Fibroblast of skin of right quadriceps (primary cell): ENCODE results near the gene MATK.

Experiments used
- DNase-seq: peaks from one replicate; pipeline ENCODE4 v3.0.0-alpha.2; 2013

The MATK gene, protein sequence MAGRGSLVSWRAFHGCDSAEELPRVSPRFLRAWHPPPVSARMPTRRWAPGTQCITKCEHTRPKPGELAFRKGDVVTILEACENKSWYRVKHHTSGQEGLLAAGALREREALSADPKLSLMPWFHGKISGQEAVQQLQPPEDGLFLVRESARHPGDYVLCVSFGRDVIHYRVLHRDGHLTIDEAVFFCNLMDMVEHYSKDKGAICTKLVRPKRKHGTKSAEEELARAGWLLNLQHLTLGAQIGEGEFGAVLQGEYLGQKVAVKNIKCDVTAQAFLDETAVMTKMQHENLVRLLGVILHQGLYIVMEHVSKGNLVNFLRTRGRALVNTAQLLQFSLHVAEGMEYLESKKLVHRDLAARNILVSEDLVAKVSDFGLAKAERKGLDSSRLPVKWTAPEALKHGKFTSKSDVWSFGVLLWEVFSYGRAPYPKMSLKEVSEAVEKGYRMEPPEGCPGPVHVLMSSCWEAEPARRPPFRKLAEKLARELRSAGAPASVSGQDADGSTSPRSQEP

DNA sequence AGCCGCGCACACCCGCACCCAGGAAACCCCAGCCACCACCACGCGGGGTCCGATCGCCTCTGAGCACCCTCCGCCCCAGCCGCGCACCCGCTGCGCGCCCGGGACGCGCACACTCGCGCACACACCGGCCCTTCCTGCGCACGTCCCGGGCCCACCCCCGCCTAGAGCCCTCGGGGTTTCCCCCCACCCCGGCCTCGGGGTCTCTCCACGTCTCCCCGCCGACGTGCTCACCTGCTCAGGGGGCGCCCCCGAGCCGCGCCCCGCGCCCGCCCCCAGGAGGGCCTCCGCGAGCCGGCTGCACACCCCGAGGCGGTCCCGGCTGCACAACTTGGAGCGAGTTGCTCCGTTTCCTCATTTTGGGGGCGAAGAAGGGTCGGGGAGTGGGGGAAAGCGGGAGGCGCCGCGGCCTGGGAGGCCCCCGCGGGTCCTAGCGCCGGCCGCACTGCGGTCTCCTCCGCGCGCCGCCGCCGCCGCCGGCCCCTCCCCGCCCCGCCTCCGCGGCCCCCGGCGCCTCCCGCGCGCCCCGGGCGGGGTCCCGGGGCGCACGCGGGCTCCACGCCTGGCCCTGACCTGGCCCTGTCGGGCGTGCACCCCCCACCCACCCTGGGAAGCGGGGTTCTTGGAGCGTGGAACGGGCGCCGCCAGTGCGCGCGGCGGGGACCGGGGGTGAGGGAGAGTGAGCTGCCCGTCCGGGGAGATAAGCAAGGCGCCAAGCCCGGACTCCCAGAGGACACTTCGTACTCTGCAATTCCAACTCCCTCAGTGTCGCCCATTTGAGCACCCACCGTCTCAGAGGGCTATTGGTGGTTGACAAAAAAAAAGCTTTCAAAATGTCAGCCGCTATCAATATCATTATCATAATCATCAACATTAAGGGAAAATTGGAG lies at the start of gene MATK:
MATK (minus strand) TSS at position 444 of the 887 bp plus-strand sequence. CDS start 1,246 bp downstream, outside the sequence.
- no peak for DNase-seq

DNA sequence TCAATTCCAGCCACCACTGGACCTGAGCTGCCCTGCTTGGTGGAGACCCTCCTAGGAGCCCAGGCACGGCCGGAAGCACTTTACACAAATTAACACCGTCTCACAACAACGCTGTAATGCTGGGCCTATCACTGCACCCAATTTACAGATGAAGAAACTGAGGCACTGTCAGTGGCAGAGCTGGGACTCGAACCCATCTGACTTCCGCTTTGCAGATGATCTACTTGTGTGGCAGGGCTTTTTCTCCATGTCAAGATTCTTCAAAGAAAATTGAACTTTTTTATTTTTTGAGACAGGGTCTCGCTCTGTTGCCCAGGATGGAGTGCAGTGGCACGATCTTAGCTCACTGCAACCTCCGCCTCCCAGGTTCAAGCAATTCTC lies 48.9 kb upstream of the MATK start:
- DNase-seq: no peak

DNA sequence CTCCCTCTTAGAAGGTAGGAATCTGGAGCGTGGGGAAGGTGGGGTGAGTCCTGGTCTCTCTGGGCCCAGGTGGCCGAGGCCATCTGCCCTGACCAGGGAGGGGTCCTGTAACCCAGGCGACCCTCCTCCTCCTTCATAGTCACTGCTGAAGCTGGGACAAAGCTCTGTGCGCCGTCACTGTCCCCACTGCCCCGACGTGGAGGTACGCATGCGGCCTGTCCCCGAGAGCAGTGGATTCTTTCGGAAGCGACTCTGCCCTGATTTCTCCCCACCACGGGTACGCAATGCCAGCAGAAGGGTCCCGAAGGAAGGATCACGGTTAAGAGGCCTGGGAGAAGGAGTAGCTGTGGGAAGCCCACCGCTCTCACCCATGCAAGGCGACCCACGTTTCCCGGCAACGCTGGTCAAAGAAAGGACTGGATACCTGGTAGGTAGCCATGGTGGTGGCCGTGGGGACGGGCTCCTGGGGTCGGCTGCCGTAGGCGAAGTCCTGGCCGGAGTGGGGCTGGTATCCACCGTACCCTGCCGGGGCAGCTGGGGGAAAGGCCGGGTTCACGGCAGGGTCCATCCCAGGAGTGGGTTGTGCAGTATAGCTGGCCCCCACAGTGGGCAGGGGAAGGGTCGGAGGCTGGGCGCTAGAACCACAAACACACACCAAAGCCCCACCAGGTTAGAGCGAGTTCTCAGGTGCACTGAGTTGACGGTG lies 48.3 kb upstream of the MATK start:
- DNase-seq: no peak

DNA sequence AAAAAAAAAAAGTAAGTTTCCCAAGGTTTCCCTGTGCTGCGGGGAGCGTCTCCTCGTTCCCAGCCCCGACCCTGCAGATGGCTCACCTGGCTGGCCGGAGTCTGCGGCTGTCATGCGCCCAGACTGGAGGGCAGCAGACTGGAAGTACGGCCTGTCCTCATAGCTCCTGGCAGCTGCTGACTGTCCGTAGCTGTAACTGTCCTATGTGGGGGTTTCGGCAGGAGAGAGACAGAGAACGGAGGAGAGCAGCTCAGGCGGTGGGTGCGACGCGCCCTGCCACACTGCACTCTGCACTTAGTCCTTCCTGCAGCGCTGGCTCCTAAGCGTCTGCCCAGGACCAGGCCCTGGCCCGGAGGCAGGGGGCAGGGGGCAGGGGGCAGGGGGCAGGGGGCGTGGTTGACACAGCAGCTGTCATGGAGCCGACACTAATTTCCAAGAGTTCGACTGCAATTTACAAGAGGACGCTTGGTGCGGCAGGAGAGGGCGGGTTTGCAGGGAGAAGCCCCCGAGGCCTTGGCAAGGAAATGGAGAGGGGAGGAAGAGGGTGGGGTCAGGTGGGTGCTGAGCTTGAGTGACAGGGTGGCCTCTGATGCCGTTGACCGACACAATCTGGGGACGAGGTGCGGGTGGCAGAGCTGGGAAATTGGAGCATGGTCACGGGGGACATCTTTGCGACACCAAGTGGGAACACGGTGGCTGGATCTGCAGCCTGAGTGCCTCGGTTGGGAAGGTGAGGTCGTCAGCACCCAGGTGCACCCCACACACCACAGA lies 47.6 kb upstream of the MATK start:
- DNase-seq: no peak

DNA sequence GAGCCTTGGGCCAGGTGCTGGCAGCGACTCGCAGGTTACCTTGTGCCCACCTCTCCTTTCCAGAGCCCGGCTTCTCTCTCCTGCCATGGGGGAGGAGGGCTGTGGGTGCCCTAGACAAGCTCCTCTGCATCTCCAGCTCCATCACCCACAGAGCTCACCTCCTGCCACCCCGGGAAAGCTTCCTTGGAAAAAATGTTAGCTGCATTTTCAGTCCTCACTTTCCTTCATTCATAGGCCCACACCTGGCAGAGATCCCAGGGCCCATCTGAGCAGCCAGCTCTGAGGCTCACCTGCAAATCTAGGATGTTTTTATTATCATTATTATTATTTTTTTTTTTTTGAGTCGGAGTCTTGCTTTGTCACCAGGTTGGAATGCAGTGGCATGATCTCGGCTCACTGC lies 45.8 kb upstream of the MATK start:
- no peak for DNase-seq

DNA sequence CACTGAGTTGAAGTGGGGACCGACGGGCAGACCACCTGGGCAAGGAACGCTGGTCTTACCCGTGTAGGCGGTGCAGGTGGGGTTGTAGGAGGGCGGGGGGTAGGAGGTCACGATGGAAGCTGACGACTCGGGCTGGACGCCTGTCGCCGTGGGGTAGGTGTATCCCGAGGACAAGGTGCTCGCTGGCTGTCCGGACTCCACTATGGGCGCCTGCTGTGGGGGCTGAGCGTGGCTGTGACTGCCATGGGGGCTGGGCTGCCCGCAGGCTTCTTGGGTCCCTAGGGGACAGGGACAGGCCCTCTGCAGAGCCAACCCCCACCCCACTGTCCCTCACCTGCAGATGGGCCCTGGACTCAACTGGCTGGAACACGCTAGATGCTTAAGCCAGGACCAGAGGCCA lies 45.4 kb upstream of the MATK start:
- no peak for DNase-seq

DNA sequence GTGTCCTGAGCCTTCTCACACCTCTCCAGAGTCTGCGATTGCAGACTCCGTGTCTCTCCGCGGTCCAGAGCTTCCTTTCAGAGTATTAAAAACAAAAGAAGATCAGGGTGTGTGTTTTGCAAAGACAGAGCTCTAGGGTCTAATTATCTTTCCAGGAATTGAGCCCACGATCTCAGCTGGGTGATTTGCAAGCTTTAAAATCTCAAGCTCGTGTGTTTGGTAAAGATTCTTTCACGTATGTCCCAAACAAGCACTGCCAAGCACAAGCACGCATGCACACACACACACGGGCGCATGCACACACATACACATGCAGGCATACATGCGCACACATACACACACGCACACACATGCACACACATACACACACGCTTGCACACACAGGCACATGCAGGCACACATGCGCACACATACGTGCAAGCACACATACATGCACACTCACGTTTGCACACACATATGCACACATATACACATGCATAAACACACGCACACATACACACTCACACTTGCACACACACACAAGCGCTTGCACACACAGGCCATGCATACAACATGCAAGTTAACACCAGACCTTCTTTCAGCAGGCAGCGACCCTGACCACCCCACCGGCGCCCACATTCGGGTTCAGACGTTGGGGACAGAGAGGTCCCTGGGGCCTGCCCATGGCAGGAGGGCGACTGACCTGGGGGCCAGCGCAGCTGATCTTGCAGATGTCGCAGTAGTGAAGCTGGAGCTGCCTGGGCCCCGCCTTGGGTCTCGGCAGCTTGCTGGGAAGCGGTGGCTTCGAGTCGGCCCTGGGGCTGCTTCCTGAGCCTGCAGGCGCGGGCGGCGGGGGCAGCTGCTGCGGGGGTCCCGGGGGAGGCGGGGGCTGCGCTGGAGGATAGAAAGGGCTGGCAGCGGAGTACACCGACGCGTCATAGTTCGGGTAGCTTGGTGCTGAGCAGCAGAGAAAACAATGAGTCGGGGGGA lies 44.7 kb upstream of the MATK start:
- DNase-seq: no peak

DNA sequence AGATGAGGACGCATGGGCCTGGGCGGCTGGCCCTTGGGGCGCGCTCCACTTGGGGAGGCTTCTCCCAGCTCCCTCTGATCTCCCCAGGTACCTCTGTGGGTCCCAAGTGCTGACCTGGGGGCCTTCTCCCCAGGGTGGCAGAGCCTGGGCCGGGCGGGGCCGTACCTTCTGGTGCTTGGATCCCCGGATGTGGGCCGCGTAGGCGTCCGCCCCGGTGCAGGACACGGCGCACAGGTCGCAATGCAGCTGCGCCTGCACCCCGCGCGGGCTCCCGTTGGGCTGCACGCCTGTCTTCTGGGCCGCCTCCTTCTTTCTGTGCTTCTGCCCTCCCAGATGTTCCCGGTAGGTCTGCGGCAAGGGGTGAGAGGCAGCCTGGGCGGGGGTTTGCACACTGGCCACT lies 41.1 kb upstream of the MATK start:
- DNase-seq: no peak

DNA sequence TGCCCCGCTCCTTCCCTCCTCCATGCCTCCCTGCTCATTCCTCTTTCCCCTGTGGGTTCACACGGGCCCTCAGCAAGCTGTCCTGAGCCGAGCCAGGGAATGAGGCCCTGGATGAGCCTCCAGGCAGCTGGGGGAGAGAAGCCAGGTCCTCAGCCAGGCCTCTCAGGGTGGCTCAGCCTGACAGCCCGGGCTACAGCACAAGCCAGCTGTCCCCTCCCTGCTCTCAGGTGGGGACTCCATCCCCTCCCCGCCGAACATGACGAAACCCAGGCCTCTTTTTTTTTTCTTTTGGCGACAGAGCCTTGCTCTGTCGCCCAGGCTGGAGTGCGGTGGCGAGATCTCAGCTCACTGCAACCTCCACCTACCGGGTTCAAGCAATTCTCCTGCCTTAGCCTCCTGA lies 40.0 kb upstream of the MATK start:
- DNase-seq: no peak

DNA sequence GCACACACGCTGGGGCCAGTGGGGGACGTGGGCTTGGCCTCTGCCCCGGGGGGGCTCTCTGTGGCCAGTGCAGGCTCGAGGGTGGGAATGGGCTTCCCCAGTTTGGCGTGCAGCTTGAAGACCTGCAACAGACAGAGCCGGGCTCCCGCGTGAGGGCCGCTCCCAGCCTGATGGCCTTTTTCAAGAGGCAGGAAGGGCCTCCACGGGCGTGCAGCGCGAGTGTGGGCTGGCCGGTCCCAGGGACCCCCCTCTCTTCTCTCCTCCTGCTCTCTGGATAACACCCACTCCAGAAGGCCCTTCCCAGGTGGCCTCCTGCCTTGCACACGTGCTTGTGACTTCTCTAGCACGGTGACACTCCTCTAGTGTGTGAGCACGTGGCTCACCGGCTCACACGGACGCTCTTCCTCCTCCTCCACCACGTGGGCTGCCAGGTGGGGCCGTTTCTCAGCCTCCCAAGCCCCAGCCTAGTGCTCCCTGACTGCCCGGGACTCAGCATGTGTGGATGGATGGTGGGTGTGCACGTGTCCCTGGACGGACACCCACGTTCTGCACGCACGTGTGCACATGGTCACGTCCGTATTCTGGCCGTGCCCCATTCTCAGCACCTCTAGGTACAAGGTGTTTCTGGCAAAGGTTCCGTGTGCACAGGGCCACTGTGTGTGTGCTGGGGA lies 39.2 kb upstream of the MATK start:
- no peak for DNase-seq

DNA sequence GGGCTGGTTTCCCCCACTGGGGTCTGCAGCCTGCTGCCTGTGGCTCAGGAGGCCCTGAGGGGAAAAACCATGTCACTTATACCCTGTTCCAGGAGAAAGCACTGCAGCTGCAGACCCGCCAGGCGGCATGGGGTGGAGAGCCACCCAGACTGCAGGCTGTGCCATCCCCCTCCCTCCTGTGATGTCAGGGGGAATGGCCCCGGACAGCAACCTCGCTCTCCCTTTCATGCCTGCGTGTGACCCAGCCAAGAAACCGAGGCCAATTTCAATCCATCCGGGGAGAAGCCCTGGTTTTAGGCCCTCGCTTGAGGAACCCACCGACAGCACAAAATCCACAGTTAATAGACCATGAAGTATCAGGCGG lies 37.2 kb upstream of the MATK start:
- no peak for DNase-seq

DNA sequence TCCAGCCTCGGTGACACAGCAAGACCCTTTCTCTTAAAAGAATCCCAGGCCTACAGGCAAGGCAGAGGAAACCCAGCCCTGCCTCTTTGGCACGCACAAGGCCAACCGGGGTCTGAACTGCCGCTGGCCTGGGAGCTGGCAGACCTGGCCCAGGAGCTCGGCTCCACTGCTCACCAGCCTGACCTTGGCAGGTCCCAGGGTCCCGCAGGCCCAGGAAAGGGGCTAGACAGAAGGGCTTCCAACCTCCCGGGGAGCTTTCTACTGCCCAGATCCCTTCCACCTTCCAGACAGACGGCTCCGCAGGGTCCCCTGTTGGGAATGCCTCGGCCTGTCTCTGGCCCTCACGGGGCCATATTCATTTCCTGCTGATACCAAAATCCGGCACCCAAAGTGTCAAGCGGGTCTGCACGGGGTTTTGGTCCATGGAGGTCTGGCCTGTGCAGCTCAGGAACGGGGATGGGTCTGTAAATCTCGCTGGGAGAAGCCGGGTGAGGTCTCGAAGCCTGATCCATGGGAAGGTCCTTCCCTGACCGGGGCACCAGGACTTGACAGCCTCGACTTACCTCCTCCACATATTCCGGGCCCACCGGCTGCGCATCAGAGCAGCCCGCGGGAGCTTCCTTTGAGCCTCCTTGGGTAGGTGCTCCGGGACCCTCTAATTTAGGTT lies 36.6 kb upstream of the MATK start:
- DNase-seq: no peak

DNA sequence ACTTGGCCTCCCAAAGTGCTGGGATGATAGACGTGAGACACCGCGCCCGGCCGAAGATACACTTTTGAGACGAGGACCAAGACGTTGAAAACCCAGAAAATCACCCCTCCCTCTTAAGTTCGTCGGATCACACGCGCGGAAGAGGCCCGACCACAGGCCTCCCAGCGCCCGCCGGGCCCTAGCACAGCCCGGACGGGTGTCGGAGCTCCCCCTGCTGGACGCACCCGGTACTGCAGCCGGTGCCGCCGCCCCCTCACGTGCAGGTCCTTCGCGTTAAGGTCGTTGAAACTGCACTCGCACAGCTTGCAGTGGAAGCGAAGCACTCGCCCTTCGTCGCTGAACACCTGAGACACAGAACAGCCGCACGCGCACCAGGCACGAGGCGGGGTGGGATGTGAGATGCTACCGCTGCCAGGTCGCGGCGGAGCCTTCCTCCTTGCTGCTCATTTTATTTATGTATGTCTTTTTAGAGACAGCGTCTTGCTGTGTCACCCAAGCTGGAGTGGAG lies 35.7 kb upstream of the MATK start:
- DNase-seq: peak; percentile 15

DNA sequence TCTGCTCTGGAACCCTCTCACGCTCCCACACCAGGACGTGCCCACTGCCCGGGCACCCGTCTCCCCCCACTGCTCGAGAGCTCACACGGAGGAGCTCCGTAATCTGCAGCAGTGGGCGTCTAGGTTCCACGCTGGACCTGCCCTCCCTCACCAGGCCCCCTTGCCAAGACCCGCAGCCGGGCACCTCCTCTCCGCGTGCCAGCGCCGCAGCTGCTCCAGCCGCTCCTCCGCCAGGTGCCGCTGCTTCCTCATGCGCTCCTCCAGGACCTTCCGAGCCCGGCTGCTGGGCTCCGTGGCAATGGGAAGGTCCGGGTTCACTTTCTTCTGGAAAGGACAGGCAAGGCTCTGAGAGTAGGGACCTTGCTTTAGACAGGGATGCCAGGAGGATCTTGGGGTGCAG lies 35.0 kb upstream of the MATK start:
- DNase-seq: no peak

DNA sequence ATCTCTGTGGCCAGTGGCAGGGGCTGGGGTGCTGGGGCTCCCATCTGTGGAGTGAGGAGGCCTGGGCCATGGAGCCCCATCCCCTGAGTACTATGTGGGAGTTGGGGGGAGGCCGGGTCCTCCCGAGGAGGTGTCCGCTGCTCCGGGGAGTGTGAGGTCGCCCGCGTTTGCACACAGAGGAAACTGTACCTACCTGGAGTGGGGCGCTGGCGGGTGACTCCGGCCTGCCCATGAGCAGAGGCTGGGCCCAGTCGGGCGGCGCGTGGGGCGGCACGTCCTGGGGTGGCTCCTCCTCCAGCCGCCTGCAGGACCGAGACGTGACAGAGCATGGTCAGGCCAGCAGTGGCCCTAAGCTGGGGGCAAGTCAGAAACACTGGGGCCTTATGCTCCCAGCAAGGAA lies 33.8 kb upstream of the MATK start:
- DNase-seq: no peak

DNA sequence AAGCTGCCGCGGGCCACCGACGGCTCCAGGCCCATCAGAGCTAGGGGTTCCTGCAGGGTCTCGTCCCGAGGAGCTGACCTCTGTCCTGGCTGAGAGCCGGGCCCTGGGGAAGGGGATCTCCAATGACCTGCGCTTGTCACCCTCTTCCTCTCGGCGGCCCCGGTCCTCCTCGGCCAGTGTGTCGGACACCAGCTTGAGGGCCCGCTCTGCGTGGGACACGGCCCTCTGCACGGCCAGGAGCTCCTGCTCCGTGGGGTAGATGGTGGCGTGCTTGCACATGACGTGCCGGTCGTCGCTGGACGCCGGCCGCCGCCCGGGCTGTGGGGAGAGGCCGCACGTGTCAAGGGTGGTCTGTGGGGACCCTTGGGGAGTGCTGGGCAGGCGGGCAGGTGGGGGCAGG lies 32.7 kb upstream of the MATK start:
- DNase-seq: no peak

DNA sequence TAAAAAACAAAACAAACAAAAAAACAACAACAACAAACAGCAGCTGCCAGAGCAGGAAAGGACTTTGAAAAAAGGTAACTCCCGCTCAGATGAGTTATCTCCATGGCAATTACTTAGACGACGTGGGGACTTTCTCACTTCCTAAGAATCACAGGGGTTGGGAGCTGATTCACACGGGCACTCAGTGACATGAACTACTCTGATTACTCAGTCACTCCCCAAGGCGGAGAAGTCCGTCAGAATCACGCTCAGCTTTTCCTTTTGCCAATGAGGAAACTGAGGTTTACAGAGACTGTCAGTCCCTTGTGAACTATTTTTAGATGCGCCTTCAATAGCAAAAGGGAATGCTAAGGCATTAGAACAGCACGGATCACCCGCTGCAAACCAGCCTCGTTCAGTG lies 32.3 kb upstream of the MATK start:
- peak; percentile 27 for DNase-seq

DNA sequence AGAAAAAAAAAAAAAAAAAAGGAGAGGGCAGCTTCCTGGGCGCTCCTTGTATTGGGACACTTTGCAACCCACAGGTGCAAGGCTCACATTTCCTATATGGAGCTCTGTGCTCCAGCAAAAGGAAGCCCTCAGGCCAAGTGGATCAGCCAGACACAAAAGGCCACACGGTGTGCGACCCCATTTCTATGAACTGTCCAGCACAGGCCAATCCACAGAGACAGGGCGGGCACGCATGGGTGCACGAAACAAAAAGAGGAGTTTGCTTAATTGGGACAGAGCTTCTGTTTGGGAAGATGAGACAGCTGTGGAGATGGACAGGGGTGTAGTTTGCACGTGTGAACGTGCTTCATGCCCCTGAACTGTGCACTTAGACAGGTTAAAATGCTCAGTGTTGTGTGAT lies 31.6 kb upstream of the MATK start:
- DNase-seq: no peak

DNA sequence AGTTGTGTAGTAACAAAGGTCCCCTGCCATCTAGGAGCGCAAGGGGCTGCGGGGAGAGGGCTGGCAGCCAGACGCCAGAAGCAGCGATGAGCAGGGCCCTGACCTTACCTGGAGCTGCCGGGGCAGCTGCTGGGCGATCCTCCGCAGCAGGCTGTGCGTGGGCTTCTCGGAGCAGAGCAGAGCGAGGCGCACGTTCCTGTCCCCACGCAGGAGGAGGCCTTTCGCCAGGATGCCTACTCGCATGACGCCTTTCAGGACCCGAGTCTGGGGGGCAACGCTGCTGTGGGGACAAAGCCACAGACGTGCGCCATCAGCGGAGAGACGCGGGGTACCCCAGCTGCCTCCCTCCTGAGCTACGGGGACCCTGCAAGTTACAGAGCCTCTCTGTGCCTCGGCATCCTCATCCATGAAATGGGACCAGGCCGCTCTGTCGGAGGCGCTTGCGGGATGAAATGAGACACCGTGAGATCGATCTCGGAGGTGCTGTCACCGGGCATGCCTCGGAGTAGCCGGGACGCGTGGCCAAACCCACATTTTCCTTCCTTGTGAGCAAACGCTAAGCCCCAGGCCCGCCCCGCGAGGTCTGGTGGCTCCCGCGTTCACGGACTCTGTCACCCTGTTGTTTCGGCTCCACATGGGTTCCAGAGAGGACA lies 30.5 kb upstream of the MATK start:
- DNase-seq: no peak
